Panc1 (cell line): ENCODE measurements around the gene TMTC2. TPM values are rescaled to one million over a fixed set of nuclear protein-coding genes. Genes with fewer than 3 reads are reported as not detected.

Experiments
- ATAC-seq: fragments of 200-7000 bp; cut with Tn5 transposase; 2 replicates; pipeline ENCODE4 v1.9.1; 2020; ENCODE audit warnings: mild to moderate bottlenecking, moderate library complexity
- BruUV-seq: library from RNA; stranded (reverse); fragments of 400-500 nt; replicated peaks from 2 replicates; lab custom pipeline; 2021; lab: Mats Ljungman, UMichigan
- CTCF ChIA-PET: fragments of 300-600 bp; sonication (Branson Sonifier 250); formaldehyde crosslinking; loops from one replicate; lab custom pipeline; 2022; ENCODE audit warnings: antibody characterized with exemption; lab: Charles Lee
- POLR2A ChIA-PET: fragments of 300-600 bp; sonication (Branson Sonifier 250); formaldehyde crosslinking; loops from one replicate; lab custom pipeline; 2022; ENCODE audit warnings: antibody characterized with exemption; lab: Charles Lee
- DNase-seq: peaks from one replicate; pipeline ENCODE4 v3.0.0-alpha.2; 2010; ENCODE audit warnings: low read depth, low spot score
- H3K27ac ChIP-seq: 2 replicates; pipeline ENCODE4 v1.5.1; 2011; ENCODE audit warnings: mild to moderate bottlenecking, low read length, inconsistent platforms
- H3K27me3 ChIP-seq: fragments of 200-500 bp; sonication (Bioruptor generic); 2 replicates; pipeline ENCODE4 v1.6.0; 2014; ENCODE audit warnings: low read length, inconsistent platforms; ENCODE audit not compliant: control insufficient read depth, insufficient read depth
- H3K36me3 ChIP-seq: fragments of 200-500 bp; sonication (Bioruptor generic); 2 replicates; pipeline ENCODE4 v1.5.1; 2014; ENCODE audit warnings: inconsistent platforms, mild to moderate bottlenecking, low read length, moderate library complexity; ENCODE audit not compliant: control insufficient read depth, insufficient read depth
- H3K4me1 ChIP-seq: 2 replicates; pipeline ENCODE4 v1.5.1; 2011; ENCODE audit warnings: inconsistent platforms, mild to moderate bottlenecking, low read length, moderate library complexity; ENCODE audit not compliant: control insufficient read depth, insufficient read depth
- H3K4me3 ChIP-seq, 2 experiments: 2 replicates each; pipeline ENCODE4 v1.5.1; 2011 to 2012; ENCODE audit warnings: low read depth in 2 of 2, low read length in 2 of 2, mild to moderate bottlenecking in 2 of 2, inconsistent platforms in 1 of 2, moderate library complexity in 1 of 2
- H3K9me3 ChIP-seq: fragments of 200-500 bp; sonication (Bioruptor generic); 2 replicates; pipeline ENCODE4 v1.5.1; 2014; ENCODE audit warnings: low read depth, mild to moderate bottlenecking, inconsistent platforms, low read length, moderate library complexity; ENCODE audit not compliant: control insufficient read depth, insufficient read depth
- CTCF ChIP-seq: fragments of 450-650 bp; IDR thresholded peaks from 2 replicates; pipeline ENCODE4 v1.5.1; 2017; ENCODE audit warnings: mild to moderate bottlenecking
- POLR2AphosphoS5 ChIP-seq: IDR thresholded peaks from 2 replicates; pipeline ENCODE4 v1.6.1; 2012; ENCODE audit warnings: mild to moderate bottlenecking, low read depth, low read length, moderate library complexity
- SIN3A ChIP-seq: IDR thresholded peaks from 2 replicates; pipeline ENCODE4 v1.6.1; 2012; ENCODE audit warnings: low read depth, mild to moderate bottlenecking, low read length, moderate library complexity, borderline replicate concordance; ENCODE audit not compliant: insufficient read depth
- TCF7L2 ChIP-seq: IDR thresholded peaks from 2 replicates; pipeline ENCODE4 v1.6.1; 2011; ENCODE audit warnings: mild to moderate bottlenecking, low read depth, low read length, inconsistent platforms
- in situ Hi-C: cut with HindIII; loops from 2 replicates; pipeline ENCODE4 v1.10.0; 2016; ENCODE audit warnings: low sequenced_read_pairs, low pct_unique_long_range_greater_than_20kb
- intact Hi-C: fragments of 100-400 bp; cut with micrococcal nuclease; formaldehyde crosslinking; loops from one replicate; pipeline ENCODE4 v1.10.0; 2022; ENCODE audit not compliant: unreplicated experiment
- total RNA-seq: library from RNA; stranded (reverse); gene quantifications from one replicate; pipeline ENCODE4 v1.2.1, GENCODE V29; 2021; ENCODE audit not compliant: unreplicated experiment
- TF ChIP-seq, protein P1 (sequence below), 2 experiments: IDR thresholded peaks; 2 replicates each; pipeline ENCODE4 v1.6.1; 2011 to 2012; ENCODE audit warnings: low read depth in 2 of 2, control low read depth in 1 of 2, low read length in 1 of 2, mild to moderate bottlenecking in 1 of 2, moderate library complexity in 1 of 2; ENCODE audit not compliant: insufficient read depth in 1 of 2

TMTC2 gene
- total RNA-seq, 1 experiment from 2014 or later, result 5.7 TPM

DNA sequence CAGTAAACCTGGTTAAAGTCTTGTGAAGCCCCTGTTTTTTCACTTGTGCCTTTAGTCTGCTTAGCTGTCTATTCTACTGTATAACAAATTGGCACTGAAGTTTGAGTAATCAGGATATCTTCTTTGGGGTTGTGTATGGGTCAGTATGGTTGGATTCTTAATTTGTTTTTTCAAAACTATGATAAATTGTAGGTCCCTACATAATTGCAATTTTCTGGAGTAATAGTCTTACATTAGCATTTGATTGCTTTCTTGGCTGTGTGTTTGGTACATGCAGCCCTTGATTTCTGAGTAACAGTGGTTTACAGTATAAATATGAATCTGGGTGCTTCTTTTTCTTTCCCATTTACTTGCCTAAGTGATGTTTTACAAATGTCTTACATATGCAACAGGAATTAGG lies 186.6 kb downstream of the TMTC2 start:
- ChIA-PET POLR2A (no interaction called here), CTCF (no interaction called here)
- no peak overlapping the region for H3K27ac ChIP-seq
- in situ Hi-C loops (no loop called here), intact Hi-C loops (no loop called here)
- H3K36me3 ChIP-seq, result no peaks in the 10 kb centered on the region
- TF ChIP-seq POLR2AphosphoS5, result no peak
- no peak for TF ChIP-seq CTCF
- TF ChIP-seq TCF7L2, result no peak
- TF ChIP-seq SIN3A, result no peak
- TF ChIP-seq, protein P1, sequence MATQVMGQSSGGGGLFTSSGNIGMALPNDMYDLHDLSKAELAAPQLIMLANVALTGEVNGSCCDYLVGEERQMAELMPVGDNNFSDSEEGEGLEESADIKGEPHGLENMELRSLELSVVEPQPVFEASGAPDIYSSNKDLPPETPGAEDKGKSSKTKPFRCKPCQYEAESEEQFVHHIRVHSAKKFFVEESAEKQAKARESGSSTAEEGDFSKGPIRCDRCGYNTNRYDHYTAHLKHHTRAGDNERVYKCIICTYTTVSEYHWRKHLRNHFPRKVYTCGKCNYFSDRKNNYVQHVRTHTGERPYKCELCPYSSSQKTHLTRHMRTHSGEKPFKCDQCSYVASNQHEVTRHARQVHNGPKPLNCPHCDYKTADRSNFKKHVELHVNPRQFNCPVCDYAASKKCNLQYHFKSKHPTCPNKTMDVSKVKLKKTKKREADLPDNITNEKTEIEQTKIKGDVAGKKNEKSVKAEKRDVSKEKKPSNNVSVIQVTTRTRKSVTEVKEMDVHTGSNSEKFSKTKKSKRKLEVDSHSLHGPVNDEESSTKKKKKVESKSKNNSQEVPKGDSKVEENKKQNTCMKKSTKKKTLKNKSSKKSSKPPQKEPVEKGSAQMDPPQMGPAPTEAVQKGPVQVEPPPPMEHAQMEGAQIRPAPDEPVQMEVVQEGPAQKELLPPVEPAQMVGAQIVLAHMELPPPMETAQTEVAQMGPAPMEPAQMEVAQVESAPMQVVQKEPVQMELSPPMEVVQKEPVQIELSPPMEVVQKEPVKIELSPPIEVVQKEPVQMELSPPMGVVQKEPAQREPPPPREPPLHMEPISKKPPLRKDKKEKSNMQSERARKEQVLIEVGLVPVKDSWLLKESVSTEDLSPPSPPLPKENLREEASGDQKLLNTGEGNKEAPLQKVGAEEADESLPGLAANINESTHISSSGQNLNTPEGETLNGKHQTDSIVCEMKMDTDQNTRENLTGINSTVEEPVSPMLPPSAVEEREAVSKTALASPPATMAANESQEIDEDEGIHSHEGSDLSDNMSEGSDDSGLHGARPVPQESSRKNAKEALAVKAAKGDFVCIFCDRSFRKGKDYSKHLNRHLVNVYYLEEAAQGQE (IDR thresholded peaks at IDR 0.05; ENCODE audit: insufficient read depth in 1 of 2, low read depth in 2 of 2, low read length in 1 of 2), result no peak
- H3K9me3 ChIP-seq, result no peaks in the 10 kb centered on the region
- H3K4me1 ChIP-seq, result no peaks in the 10 kb centered on the region
- no peaks in the 10 kb centered on the region for H3K27me3 ChIP-seq
- BruUV-seq, result no TSS peak
- ATAC-seq (no peak), DNase-seq (no peak)
- H3K4me3 ChIP-seq, result no peak overlapping the region

DNA sequence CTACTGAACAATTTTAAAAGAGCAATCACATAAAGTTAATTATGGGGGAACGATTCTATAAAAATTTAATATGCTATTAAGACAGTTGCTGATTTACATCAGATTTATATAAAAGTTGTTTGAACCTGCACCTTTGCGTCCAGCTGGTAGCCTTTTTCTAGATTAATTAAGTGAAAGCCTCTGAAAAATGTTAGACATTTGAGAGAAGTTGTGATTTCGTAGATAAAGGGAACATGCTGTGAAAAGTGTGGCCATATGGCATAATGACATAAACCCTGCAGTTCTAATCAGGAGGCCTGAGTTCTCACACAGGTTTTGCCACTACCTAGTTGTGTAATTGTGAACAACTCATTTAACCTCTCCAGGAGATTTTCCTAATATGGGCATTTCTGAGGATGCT lies 187.2 kb downstream of the TMTC2 start:
- intact Hi-C loops, result no loop called here
- H3K4me3 ChIP-seq, result no peak overlapping the region
- no peaks in the 10 kb centered on the region for H3K27me3 ChIP-seq
- no peak for TF ChIP-seq SIN3A
- TF ChIP-seq TCF7L2, result no peak
- TF ChIP-seq, protein P1 (IDR thresholded peaks at IDR 0.05; ENCODE audit: insufficient read depth in 1 of 2, low read depth in 2 of 2, low read length in 1 of 2), result no peak
- no peak for TF ChIP-seq POLR2AphosphoS5
- TF ChIP-seq CTCF, result no peak
- H3K27ac ChIP-seq, result no peak overlapping the region
- BruUV-seq, result no TSS peak
- ChIA-PET CTCF (no interaction called here), POLR2A (no interaction called here)
- in situ Hi-C loops, result no loop called here
- no peaks in the 10 kb centered on the region for H3K9me3 ChIP-seq
- no peaks in the 10 kb centered on the region for H3K4me1 ChIP-seq
- DNase-seq, result no peak
- no peak for ATAC-seq
- H3K36me3 ChIP-seq, result no peaks in the 10 kb centered on the region
